PC-3 (cell line): ENCODE measurements around the gene NECAB2. TPM values are rescaled to one million over a fixed set of nuclear protein-coding genes. Genes with fewer than 3 reads are reported as not detected.
A peak's percentile ranks its signal among the peaks of the same experiment; 100 is the strongest.

ENCODE experiments used
- ATAC-seq: fragments of 200-7000 bp; cut with Tn5 transposase; 2 replicates; pipeline ENCODE4 v1.9.1; 2020; ENCODE audit warnings: mild to moderate bottlenecking, moderate library complexity
- BruUV-seq: library from RNA; stranded (reverse); fragments of 400-500 nt; replicated peaks from 2 replicates; lab custom pipeline; 2021; lab: Mats Ljungman, UMichigan
- CTCF ChIA-PET: fragments of 300-600 bp; sonication (Branson Sonifier 250); formaldehyde crosslinking; loops from one replicate; lab custom pipeline; 2022; ENCODE audit warnings: antibody characterized with exemption; lab: Charles Lee
- POLR2A ChIA-PET: fragments of 300-600 bp; sonication (Branson Sonifier 250); formaldehyde crosslinking; loops from one replicate; lab custom pipeline; 2022; ENCODE audit warnings: antibody characterized with exemption; ENCODE audit not compliant: unreplicated experiment; lab: Charles Lee
- DNase-seq: peaks from one replicate; pipeline ENCODE4 v3.0.0-alpha.2; 2015
- H2AFZ ChIP-seq: fragments of 300-600 bp; sonication (generic); 2 replicates; pipeline ENCODE4 v1.6.0; 2016; ENCODE audit warnings: antibody characterized with exemption, low read length
- H3F3A ChIP-seq: fragments of 300-600 bp; sonication (generic); one replicate; pipeline ENCODE4 v1.6.0; 2017; ENCODE audit warnings: antibody characterized with exemption, low read length, control low read depth, mild to moderate bottlenecking; ENCODE audit not compliant: unreplicated experiment
- H3K27ac ChIP-seq: fragments of 300-600 bp; sonication (generic); 2 replicates; pipeline ENCODE4 v1.5.1; 2016; ENCODE audit warnings: mild to moderate bottlenecking, low read length
- H3K27me3 ChIP-seq: fragments of 300-600 bp; sonication (generic); 2 replicates; pipeline ENCODE4 v1.6.1; 2016; ENCODE audit warnings: low read length, mixed read lengths
- H3K36me3 ChIP-seq: fragments of 300-600 bp; sonication (generic); 2 replicates; pipeline ENCODE4 v1.6.1; 2016; ENCODE audit warnings: low read depth, mixed run types, low read length, mixed read lengths
- H3K4me1 ChIP-seq: fragments of 300-600 bp; sonication (generic); 2 replicates; pipeline ENCODE4 v1.5.1; 2016; ENCODE audit warnings: low read length; ENCODE audit not compliant: insufficient read depth
- H3K4me2 ChIP-seq: fragments of 300-600 bp; sonication (generic); 2 replicates; pipeline ENCODE4 v1.6.0; 2016; ENCODE audit warnings: low read length
- H3K4me3 ChIP-seq: fragments of 300-600 bp; sonication (generic); 2 replicates; pipeline ENCODE4 v1.5.1; 2016; ENCODE audit warnings: mild to moderate bottlenecking, low read length, mixed read lengths
- H3K79me2 ChIP-seq: fragments of 300-600 bp; sonication (generic); 2 replicates; pipeline ENCODE4 v1.6.1; 2017; ENCODE audit warnings: low read length, mixed read lengths
- H3K9ac ChIP-seq: fragments of 300-600 bp; sonication (generic); 2 replicates; pipeline ENCODE4 v1.6.0; 2016; ENCODE audit warnings: mild to moderate bottlenecking, low read length
- H3K9me2 ChIP-seq: fragments of 300-600 bp; sonication (generic); replicated peaks from 2 replicates; pipeline ENCODE4 v1.6.1; 2016; ENCODE audit warnings: mixed run types, low read length, mixed read lengths
- H3K9me3 ChIP-seq: fragments of 300-600 bp; sonication (generic); 2 replicates; pipeline ENCODE4 v1.6.1; 2016; ENCODE audit warnings: low read length, mixed read lengths
- H4K20me1 ChIP-seq: fragments of 300-600 bp; sonication (generic); 2 replicates; pipeline ENCODE4 v1.6.1; 2016; ENCODE audit warnings: low read length, mixed read lengths
- EZH2 ChIP-seq: fragments of 300-600 bp; sonication (generic); IDR thresholded peaks from one replicate; pipeline ENCODE4 v1.6.1; 2017; ENCODE audit warnings: antibody characterized with exemption, mild to moderate bottlenecking, low read length; ENCODE audit not compliant: unreplicated experiment
- EZH2phosphoT487 ChIP-seq: fragments of 300-600 bp; sonication (generic); IDR thresholded peaks from 2 replicates; pipeline ENCODE4 v1.6.1; 2018; ENCODE audit warnings: mild to moderate bottlenecking, antibody characterized with exemption, low read length, borderline replicate concordance
- intact Hi-C: fragments of 100-400 bp; cut with micrococcal nuclease; formaldehyde crosslinking; loops from 2 replicates; pipeline ENCODE4 v1.9.0; 2023
- total RNA-seq: library from RNA; depleted of rRNA; stranded (reverse); fragments of >200 nt; gene quantifications from 2 replicates; pipeline ENCODE4 v1.2.3, GENCODE V29; 2014
- TF ChIP-seq, protein P1 (sequence below): fragments of 300-600 bp; sonication (generic); conservative IDR thresholded peaks from 2 replicates; pipeline ENCODE4 v1.5.1; 2017; ENCODE audit warnings: antibody characterized with exemption, low read depth, mild to moderate bottlenecking, low read length

The NECAB2 gene
- total RNA-seq, 1 experiment from 2014 or later, result 0.22 TPM

- H4K20me1 ChIP-seq, result no peaks in the 10 kb centered on the region
- DNase-seq, result no peak
- no peak overlapping the region for H3K27ac ChIP-seq
- no peaks in the 10 kb centered on the region for H3K36me3 ChIP-seq
- no peak overlapping the region for H3K9ac ChIP-seq
- no peaks in the 10 kb centered on the region for H3F3A ChIP-seq
- CTCF ChIA-PET, result interaction anchor here (1.7 kb wide), 1 partner anchor 29 kb away, joined by 6 read pairs; no protein-coding TSS in a partner anchor
- no peaks in the 10 kb centered on the region for H3K27me3 ChIP-seq
- no peak overlapping the region for H3K4me3 ChIP-seq
- H3K9me3 ChIP-seq, result no peaks in the 10 kb centered on the region
- TF ChIP-seq EZH2phosphoT487 (no peak), EZH2 (no peak)
- TF ChIP-seq, protein P1, sequence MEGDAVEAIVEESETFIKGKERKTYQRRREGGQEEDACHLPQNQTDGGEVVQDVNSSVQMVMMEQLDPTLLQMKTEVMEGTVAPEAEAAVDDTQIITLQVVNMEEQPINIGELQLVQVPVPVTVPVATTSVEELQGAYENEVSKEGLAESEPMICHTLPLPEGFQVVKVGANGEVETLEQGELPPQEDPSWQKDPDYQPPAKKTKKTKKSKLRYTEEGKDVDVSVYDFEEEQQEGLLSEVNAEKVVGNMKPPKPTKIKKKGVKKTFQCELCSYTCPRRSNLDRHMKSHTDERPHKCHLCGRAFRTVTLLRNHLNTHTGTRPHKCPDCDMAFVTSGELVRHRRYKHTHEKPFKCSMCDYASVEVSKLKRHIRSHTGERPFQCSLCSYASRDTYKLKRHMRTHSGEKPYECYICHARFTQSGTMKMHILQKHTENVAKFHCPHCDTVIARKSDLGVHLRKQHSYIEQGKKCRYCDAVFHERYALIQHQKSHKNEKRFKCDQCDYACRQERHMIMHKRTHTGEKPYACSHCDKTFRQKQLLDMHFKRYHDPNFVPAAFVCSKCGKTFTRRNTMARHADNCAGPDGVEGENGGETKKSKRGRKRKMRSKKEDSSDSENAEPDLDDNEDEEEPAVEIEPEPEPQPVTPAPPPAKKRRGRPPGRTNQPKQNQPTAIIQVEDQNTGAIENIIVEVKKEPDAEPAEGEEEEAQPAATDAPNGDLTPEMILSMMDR, result no peak
- BruUV-seq, result no TSS peak
- intact Hi-C loops, result loop anchor here (1.0 kb wide), 1 partner anchor 75 kb away; the partner anchor contains the start of gene NECAB2
- H2AFZ ChIP-seq, result no peak overlapping the region
- POLR2A ChIA-PET, result no interaction called here
- no peak overlapping the region for H3K4me2 ChIP-seq
- H3K4me1 ChIP-seq, result no peaks in the 10 kb centered on the region
- H3K9me2 ChIP-seq, result no peaks in the 10 kb centered on the region
- no peak for ATAC-seq
- H3K79me2 ChIP-seq, result no peaks in the 10 kb centered on the region
These were observed 75.6 kb downstream of the NECAB2 start for GRCh38 chr16:84043486-84044117.

GRCh38 chr16:84044118-84044488, 76.1 kb downstream of the NECAB2 start:
- Histone ChIP-seq H3K4me2 (no peak overlapping the region), H3K79me2 (no peaks in the 10 kb centered on the region), H3K27me3 (no peaks in the 10 kb centered on the region), H3K4me1 (no peaks in the 10 kb centered on the region), H3K27ac (no peak overlapping the region), H3K36me3 (no peaks in the 10 kb centered on the region), H3F3A (no peaks in the 10 kb centered on the region), H2AFZ (no peak overlapping the region), H4K20me1 (no peaks in the 10 kb centered on the region), H3K4me3 (no peak overlapping the region), H3K9ac (no peak overlapping the region), H3K9me3 (no peaks in the 10 kb centered on the region), H3K9me2 (no peaks in the 10 kb centered on the region)
- DNase-seq (peak; percentile 48), ATAC-seq (peak; percentile 87)
- ChIA-PET POLR2A (interaction anchor here (0.6 kb wide), 1 partner anchor 77 kb away, joined by 3 read pairs; no protein-coding TSS in a partner anchor), CTCF (interaction anchor here (1.7 kb wide), 1 partner anchor 30 kb away, joined by 6 read pairs; no protein-coding TSS in a partner anchor)
- TF ChIP-seq, protein P1, result peak; percentile 58
- TF ChIP-seq EZH2phosphoT487, result no peak
- BruUV-seq, result no TSS peak
- intact Hi-C loops, result loop anchor here (1.0 kb wide), 1 partner anchor 76 kb away; the partner anchor contains the start of gene NECAB2
